Tibial nerve (tissue), 4 donors: ENCODE data around the gene CDH16. TPM values are rescaled to one million over a fixed set of nuclear protein-coding genes. Genes with fewer than 3 reads are reported as not detected.
A peak's percentile ranks its signal among the peaks of the same experiment; 100 is the strongest.

Experiments
- DNase-seq, 2 donors: peaks; one replicate each; pipeline ENCODE4 v3.0.0-alpha.2; 2019; ENCODE audit warnings: low spot score in 2 of 2
- H3K27ac ChIP-seq, 4 donors: fragments of 200-600 bp; sonication (generic) in 3 of 4; one replicate each; pipeline ENCODE4 v1.5.1; 2017 to 2019; ENCODE audit warnings: mild to moderate bottlenecking in 1 of 4
- H3K27me3 ChIP-seq, 2 donors: fragments of 200-600 bp; sonication (generic) in 1 of 2; one replicate each; pipeline versions ENCODE4 v1.5.1 to v1.6.0; 2017 to 2019
- H3K36me3 ChIP-seq, 3 donors: fragments of 200-600 bp; sonication (generic); one replicate each; pipeline ENCODE4 v1.5.1; 2018 to 2019
- H3K4me1 ChIP-seq, 4 donors: fragments of 200-600 bp; sonication (generic) in 3 of 4; one replicate each; pipeline ENCODE4 v1.5.1; 2017 to 2019
- H3K4me3 ChIP-seq, 4 donors: fragments of 200-600 bp; sonication (generic) in 3 of 4; one replicate each; pipeline ENCODE4 v1.5.1; 2017 to 2019; ENCODE audit warnings: mild to moderate bottlenecking in 1 of 4, moderate library complexity in 1 of 4
- H3K9me3 ChIP-seq, 4 donors: fragments of 200-600 bp; sonication (generic) in 3 of 4; one replicate each; pipeline ENCODE4 v1.5.1; 2017 to 2019
- CTCF ChIP-seq, 5 experiments: fragments of 200-600 bp in 3 of 5; fragments of 450-650 bp in 2 of 5; sonication (generic) in 3 of 5; IDR thresholded peaks; one replicate each; pipeline ENCODE4 v1.5.1; 2016 to 2019; ENCODE audit warnings: antibody characterized with exemption in 5 of 5, mild to moderate bottlenecking in 3 of 5, moderate library complexity in 2 of 5
- EP300 ChIP-seq, 2 donors: sonication (generic); formaldehyde crosslinking; IDR thresholded peaks; one replicate each; pipeline ENCODE4 v1.6.1; 2017; ENCODE audit warnings: antibody characterized with exemption in 2 of 2, mild to moderate bottlenecking in 1 of 2
- POLR2A ChIP-seq, 2 donors: fragments of 450-650 bp; IDR thresholded peaks; one replicate each; pipeline ENCODE4 v1.6.1; 2017; ENCODE audit warnings: antibody characterized with exemption in 2 of 2, mild to moderate bottlenecking in 2 of 2, moderate library complexity in 2 of 2
- WGBS, 2 donors: methylation state at CpG; one replicate each; pipeline ENCODE4 v1.1.5; 2018; 5-methylcytosine and 5-hydroxymethylcytosine counted together
- total RNA-seq, 4 donors: library from RNA; depleted of rRNA; stranded (reverse); fragments of >200 nt; gene quantifications; one replicate each; pipeline ENCODE4 v1.1.0, GENCODE V29; 2016

Gene CDH16
- total RNA-seq, 4 donors from 2014 or later, result 0.30 to 2.5 (median 1.4) TPM

DNA sequence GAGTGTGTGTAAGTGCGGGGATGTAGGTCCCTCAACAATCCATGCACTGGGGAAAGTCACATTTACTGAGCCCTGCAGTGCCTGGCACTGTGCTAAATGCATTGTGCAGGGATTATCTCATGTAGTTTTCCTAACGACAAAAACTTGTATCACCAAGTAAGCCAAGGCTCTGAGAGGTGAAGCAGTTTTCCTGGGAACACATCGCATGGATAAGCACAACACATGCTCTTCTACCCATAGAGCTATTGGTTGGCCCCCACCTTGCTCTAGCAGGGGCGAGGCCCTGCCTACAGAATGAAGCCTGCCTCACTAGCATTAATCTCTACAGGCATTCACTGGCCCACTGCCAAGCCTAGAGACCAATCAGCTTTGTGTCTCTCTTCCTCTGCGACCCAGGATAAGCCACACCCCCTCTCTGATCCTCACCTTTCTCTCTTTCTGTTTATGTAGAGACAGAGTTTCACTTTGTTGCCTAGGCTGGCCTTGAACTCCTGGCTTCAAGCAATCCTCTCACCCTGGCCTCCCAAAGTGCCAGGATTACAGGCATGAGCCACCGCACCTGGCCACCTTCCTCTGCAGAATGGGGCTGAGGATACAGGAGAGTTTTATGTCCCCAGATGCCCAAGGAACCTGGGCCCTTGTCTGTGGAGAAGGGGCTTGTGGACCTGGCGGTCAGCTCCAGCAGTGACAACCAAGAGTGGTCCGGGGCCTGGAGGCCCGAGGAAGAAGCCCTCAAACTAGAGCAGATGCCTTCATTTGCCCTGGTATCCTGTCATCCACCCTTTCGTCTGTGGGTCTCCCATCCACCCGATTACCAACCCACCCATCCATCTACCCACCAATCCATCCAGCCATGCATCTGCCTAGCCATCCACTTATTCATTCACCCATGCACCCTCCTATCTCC is 12.8 kb downstream of the CDH16 start:
- 72 to 76% methylated on average over 11 of the region's 11 CpGs for WGBS, 2 donors
- peaks cover 0 to 43% (median 11%) of the 10 kb centered on the region in 4 donors for H3K4me1 ChIP-seq
- no peak for DNase-seq

GRCh38 chr16:66904846-66905632 is 13.6 kb downstream of the CDH16 start:
- TF ChIP-seq POLR2A (IDR thresholded peaks at IDR 0.05), result no peak
- TF ChIP-seq EP300 (IDR thresholded peaks at IDR 0.05), result no peak
- TF ChIP-seq CTCF (IDR thresholded peaks at IDR 0.05), result no peak
- 43 to 53% methylated on average over 15 to 16 of the region's 16 CpGs for WGBS, 2 donors
- Histone ChIP-seq H3K27ac (peak overlapping the region in 2 of 4 donors; percentile 69 to 77), H3K36me3 (no peaks in the 10 kb centered on the region), H3K4me1 (peaks cover 0 to 51% (median 17%) of the 10 kb centered on the region in 4 donors), H3K27me3 (no peaks in the 10 kb centered on the region), H3K9me3 (no peaks in the 10 kb centered on the region), H3K4me3 (no peak overlapping the region)
- no peak for DNase-seq

More for the DNA sequence above, 12.8 kb downstream of the CDH16 start:
- H3K27ac ChIP-seq, result peak overlapping the region in 2 of 4 donors; percentile 26 to 69
- H3K4me3 ChIP-seq, result no peak overlapping the region
- TF ChIP-seq CTCF (IDR thresholded peaks at IDR 0.05), result no peak
- no peak for TF ChIP-seq POLR2A (IDR thresholded peaks at IDR 0.05)
- TF ChIP-seq EP300 (IDR thresholded peaks at IDR 0.05), result no peak
- H3K27me3 ChIP-seq, result no peaks in the 10 kb centered on the region
- H3K36me3 ChIP-seq, result no peaks in the 10 kb centered on the region
- no peaks in the 10 kb centered on the region for H3K9me3 ChIP-seq

DNA sequence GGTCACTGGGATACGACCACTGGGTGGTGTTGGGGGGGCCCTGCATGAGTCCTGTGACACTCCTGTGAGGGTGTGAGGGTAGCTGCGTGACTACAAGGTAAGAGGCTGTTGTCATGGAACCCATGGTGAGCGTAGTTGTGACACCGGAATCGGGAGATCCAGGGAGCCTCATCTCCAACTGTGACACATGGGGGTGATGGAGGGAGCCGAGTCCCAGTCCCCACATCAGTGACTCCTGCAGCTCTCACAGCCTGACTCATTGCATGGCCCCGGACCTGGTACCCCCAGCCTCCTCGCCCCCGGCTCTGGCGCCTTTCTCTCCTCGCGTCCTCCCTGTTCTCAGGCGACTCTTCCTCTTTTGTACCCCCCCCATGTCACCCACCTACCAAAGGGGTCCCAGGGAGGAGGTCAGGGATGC is 14.2 kb downstream of the CDH16 start:
- no peak for DNase-seq
- 86 to 89% methylated on average over 13 of the region's 13 CpGs for WGBS, 2 donors
- Histone ChIP-seq H3K36me3 (no peaks in the 10 kb centered on the region), H3K9me3 (no peaks in the 10 kb centered on the region), H3K27me3 (no peaks in the 10 kb centered on the region), H3K4me3 (no peak overlapping the region), H3K4me1 (peaks cover 0 to 57% (median 22%) of the 10 kb centered on the region in 4 donors), H3K27ac (peak overlapping the region in 2 of 4 donors; percentile 69 to 77)
- TF ChIP-seq CTCF (IDR thresholded peaks at IDR 0.05), result no peak

GRCh38 chr16:66903544-66904427 is 14.9 kb downstream of the CDH16 start:
- Histone ChIP-seq H3K4me1 (peaks cover 0 to 64% (median 28%) of the 10 kb centered on the region in 4 donors), H3K27me3 (no peaks in the 10 kb centered on the region), H3K9me3 (no peaks in the 10 kb centered on the region), H3K27ac (peak overlapping the region in 3 of 4 donors; percentile 36 to 77 (median 69)), H3K36me3 (no peaks in the 10 kb centered on the region), H3K4me3 (no peak overlapping the region)
- DNase-seq, result no peak
- 69 to 80% methylated on average over 4 of the region's 11 CpGs for WGBS, 2 donors
- TF ChIP-seq POLR2A (IDR thresholded peaks at IDR 0.05), result no peak
- TF ChIP-seq CTCF (IDR thresholded peaks at IDR 0.05), result no peak
- no peak for TF ChIP-seq EP300 (IDR thresholded peaks at IDR 0.05)
